Panc1 (cell line): ENCODE data around the gene BABAM2. TPM values are rescaled to one million over a fixed set of nuclear protein-coding genes. Genes with fewer than 3 reads are reported as not detected.

ENCODE experiments used
- ATAC-seq: fragments of 200-7000 bp; cut with Tn5 transposase; 2 replicates; pipeline ENCODE4 v1.9.1; 2020; ENCODE audit warnings: mild to moderate bottlenecking, moderate library complexity
- BruUV-seq: library from RNA; stranded (reverse); fragments of 400-500 nt; replicated peaks from 2 replicates; lab custom pipeline; 2021; lab: Mats Ljungman, UMichigan
- CTCF ChIA-PET: fragments of 300-600 bp; sonication (Branson Sonifier 250); formaldehyde crosslinking; loops from one replicate; lab custom pipeline; 2022; ENCODE audit warnings: antibody characterized with exemption; lab: Charles Lee
- POLR2A ChIA-PET: fragments of 300-600 bp; sonication (Branson Sonifier 250); formaldehyde crosslinking; loops from one replicate; lab custom pipeline; 2022; ENCODE audit warnings: antibody characterized with exemption; lab: Charles Lee
- DNase-seq: peaks from one replicate; pipeline ENCODE4 v3.0.0-alpha.2; 2010; ENCODE audit warnings: low read depth, low spot score
- H3K27ac ChIP-seq: 2 replicates; pipeline ENCODE4 v1.5.1; 2011; ENCODE audit warnings: mild to moderate bottlenecking, low read length, inconsistent platforms
- H3K27me3 ChIP-seq: fragments of 200-500 bp; sonication (Bioruptor generic); 2 replicates; pipeline ENCODE4 v1.6.0; 2014; ENCODE audit warnings: low read length, inconsistent platforms; ENCODE audit not compliant: control insufficient read depth, insufficient read depth
- H3K36me3 ChIP-seq: fragments of 200-500 bp; sonication (Bioruptor generic); 2 replicates; pipeline ENCODE4 v1.5.1; 2014; ENCODE audit warnings: inconsistent platforms, mild to moderate bottlenecking, low read length, moderate library complexity; ENCODE audit not compliant: control insufficient read depth, insufficient read depth
- H3K4me1 ChIP-seq: 2 replicates; pipeline ENCODE4 v1.5.1; 2011; ENCODE audit warnings: inconsistent platforms, mild to moderate bottlenecking, low read length, moderate library complexity; ENCODE audit not compliant: control insufficient read depth, insufficient read depth
- H3K4me3 ChIP-seq, 2 experiments: 2 replicates each; pipeline ENCODE4 v1.5.1; 2011 to 2012; ENCODE audit warnings: low read depth in 2 of 2, low read length in 2 of 2, mild to moderate bottlenecking in 2 of 2, inconsistent platforms in 1 of 2, moderate library complexity in 1 of 2
- H3K9me3 ChIP-seq: fragments of 200-500 bp; sonication (Bioruptor generic); 2 replicates; pipeline ENCODE4 v1.5.1; 2014; ENCODE audit warnings: low read depth, mild to moderate bottlenecking, inconsistent platforms, low read length, moderate library complexity; ENCODE audit not compliant: control insufficient read depth, insufficient read depth
- POLR2AphosphoS5 ChIP-seq: IDR thresholded peaks from 2 replicates; pipeline ENCODE4 v1.6.1; 2012; ENCODE audit warnings: mild to moderate bottlenecking, low read depth, low read length, moderate library complexity
- SIN3A ChIP-seq: IDR thresholded peaks from 2 replicates; pipeline ENCODE4 v1.6.1; 2012; ENCODE audit warnings: low read depth, mild to moderate bottlenecking, low read length, moderate library complexity, borderline replicate concordance; ENCODE audit not compliant: insufficient read depth
- TCF7L2 ChIP-seq: IDR thresholded peaks from 2 replicates; pipeline ENCODE4 v1.6.1; 2011; ENCODE audit warnings: mild to moderate bottlenecking, low read depth, low read length, inconsistent platforms
- in situ Hi-C: cut with HindIII; loops from 2 replicates; pipeline ENCODE4 v1.10.0; 2016; ENCODE audit warnings: low sequenced_read_pairs, low pct_unique_long_range_greater_than_20kb
- intact Hi-C: fragments of 100-400 bp; cut with micrococcal nuclease; formaldehyde crosslinking; loops from one replicate; pipeline ENCODE4 v1.10.0; 2022; ENCODE audit not compliant: unreplicated experiment
- total RNA-seq: library from RNA; stranded (reverse); gene quantifications from one replicate; pipeline ENCODE4 v1.2.1, GENCODE V29; 2021; ENCODE audit not compliant: unreplicated experiment
- TF ChIP-seq, protein P1 (sequence below), 2 experiments: IDR thresholded peaks; 2 replicates each; pipeline ENCODE4 v1.6.1; 2011 to 2012; ENCODE audit warnings: low read depth in 2 of 2, control low read depth in 1 of 2, low read length in 1 of 2, mild to moderate bottlenecking in 1 of 2, moderate library complexity in 1 of 2; ENCODE audit not compliant: insufficient read depth in 1 of 2
- TF ChIP-seq, protein P2 (sequence below): fragments of 450-650 bp; IDR thresholded peaks from 2 replicates; pipeline ENCODE4 v1.5.1; 2017; ENCODE audit warnings: mild to moderate bottlenecking

Gene BABAM2
- total RNA-seq, 1 experiment from 2014 or later, result 31.2 TPM

DNA sequence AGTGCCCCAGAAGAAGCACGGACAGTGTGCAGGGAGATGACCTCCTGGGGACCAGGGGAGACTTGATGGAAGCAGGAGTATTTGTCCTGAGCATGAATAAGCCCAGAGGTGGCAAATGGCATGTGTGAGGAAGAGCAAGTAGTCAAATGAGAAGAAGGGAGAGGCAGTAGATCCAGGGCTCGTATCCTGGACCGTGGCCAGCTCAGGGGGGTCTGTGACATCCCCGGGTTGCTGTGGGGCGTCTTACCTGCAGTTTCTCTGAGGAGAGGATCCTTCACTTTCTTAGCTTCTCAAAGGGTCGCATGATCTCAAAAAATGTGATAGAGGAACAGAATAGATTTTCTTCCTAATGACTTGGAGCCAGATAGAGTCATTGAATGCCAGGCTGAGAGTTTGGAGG lies 445.1 kb downstream of the BABAM2 start:
- intact Hi-C loops, result no loop called here
- no TSS peak for BruUV-seq
- CTCF ChIA-PET, result no interaction called here

DNA sequence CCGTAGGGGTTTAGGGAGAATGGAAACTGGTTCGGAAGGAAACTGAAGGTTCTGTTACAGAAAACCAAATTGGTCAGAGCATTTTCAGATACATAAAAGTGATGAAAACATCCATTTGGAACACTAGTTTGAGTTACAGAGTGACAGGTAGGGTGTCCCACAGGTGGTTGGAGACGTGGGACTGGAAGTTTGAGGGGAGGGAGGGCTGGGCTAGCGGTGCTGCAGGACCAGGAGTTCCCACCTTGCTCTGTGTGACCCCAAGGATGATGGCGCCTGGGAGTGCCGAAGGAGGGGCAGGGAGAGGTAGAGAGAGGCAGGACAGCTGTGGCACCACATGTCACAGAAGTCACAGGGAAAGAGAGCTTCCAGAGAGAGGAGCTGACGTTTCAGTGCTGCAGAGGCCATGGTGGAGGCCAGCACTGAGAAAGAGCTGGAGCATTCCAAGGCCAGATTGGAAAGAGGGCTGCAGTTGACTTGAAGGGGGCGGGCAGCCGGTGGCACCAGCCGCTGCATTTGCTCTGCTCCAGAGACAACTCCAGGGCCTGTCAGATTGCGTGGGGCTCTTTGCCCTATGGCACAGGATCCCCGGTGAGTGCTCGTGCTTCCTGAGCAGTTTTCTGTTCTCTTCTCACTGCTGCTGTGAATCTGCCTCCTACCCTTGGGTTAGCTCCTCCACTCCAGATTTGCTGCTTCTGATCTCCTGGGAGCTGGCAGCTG lies 445.9 kb downstream of the BABAM2 start:
- H3K27me3 ChIP-seq, result no peaks in the 10 kb centered on the region
- no peaks in the 10 kb centered on the region for H3K9me3 ChIP-seq
- ChIA-PET POLR2A (no interaction called here), CTCF (no interaction called here)
- ATAC-seq (no peak), DNase-seq (no peak)
- H3K36me3 ChIP-seq, result no peaks in the 10 kb centered on the region
- TF ChIP-seq, protein P1, sequence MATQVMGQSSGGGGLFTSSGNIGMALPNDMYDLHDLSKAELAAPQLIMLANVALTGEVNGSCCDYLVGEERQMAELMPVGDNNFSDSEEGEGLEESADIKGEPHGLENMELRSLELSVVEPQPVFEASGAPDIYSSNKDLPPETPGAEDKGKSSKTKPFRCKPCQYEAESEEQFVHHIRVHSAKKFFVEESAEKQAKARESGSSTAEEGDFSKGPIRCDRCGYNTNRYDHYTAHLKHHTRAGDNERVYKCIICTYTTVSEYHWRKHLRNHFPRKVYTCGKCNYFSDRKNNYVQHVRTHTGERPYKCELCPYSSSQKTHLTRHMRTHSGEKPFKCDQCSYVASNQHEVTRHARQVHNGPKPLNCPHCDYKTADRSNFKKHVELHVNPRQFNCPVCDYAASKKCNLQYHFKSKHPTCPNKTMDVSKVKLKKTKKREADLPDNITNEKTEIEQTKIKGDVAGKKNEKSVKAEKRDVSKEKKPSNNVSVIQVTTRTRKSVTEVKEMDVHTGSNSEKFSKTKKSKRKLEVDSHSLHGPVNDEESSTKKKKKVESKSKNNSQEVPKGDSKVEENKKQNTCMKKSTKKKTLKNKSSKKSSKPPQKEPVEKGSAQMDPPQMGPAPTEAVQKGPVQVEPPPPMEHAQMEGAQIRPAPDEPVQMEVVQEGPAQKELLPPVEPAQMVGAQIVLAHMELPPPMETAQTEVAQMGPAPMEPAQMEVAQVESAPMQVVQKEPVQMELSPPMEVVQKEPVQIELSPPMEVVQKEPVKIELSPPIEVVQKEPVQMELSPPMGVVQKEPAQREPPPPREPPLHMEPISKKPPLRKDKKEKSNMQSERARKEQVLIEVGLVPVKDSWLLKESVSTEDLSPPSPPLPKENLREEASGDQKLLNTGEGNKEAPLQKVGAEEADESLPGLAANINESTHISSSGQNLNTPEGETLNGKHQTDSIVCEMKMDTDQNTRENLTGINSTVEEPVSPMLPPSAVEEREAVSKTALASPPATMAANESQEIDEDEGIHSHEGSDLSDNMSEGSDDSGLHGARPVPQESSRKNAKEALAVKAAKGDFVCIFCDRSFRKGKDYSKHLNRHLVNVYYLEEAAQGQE (IDR thresholded peaks at IDR 0.05; ENCODE audit: insufficient read depth in 1 of 2, low read depth in 2 of 2, low read length in 1 of 2), result no peak
- no peak for TF ChIP-seq POLR2AphosphoS5
- TF ChIP-seq, protein P2, sequence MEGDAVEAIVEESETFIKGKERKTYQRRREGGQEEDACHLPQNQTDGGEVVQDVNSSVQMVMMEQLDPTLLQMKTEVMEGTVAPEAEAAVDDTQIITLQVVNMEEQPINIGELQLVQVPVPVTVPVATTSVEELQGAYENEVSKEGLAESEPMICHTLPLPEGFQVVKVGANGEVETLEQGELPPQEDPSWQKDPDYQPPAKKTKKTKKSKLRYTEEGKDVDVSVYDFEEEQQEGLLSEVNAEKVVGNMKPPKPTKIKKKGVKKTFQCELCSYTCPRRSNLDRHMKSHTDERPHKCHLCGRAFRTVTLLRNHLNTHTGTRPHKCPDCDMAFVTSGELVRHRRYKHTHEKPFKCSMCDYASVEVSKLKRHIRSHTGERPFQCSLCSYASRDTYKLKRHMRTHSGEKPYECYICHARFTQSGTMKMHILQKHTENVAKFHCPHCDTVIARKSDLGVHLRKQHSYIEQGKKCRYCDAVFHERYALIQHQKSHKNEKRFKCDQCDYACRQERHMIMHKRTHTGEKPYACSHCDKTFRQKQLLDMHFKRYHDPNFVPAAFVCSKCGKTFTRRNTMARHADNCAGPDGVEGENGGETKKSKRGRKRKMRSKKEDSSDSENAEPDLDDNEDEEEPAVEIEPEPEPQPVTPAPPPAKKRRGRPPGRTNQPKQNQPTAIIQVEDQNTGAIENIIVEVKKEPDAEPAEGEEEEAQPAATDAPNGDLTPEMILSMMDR, result no peak
- TF ChIP-seq SIN3A, result no peak
- TF ChIP-seq TCF7L2, result no peak
- in situ Hi-C loops, result no loop called here
- no peak overlapping the region for H3K4me3 ChIP-seq
- intact Hi-C loops, result no loop called here
- no TSS peak for BruUV-seq
- H3K27ac ChIP-seq, result no peak overlapping the region
- H3K4me1 ChIP-seq, result no peaks in the 10 kb centered on the region; the same call in 1 of the 2 replicates

More for the DNA sequence above, 445.1 kb downstream of the BABAM2 start:
- POLR2A ChIA-PET, result interaction anchor here (0.6 kb wide), 1 partner anchor 57 kb away, joined by 6 read pairs; the partner anchor contains the start of gene FOSL2
- Histone ChIP-seq H3K4me3 (no peak overlapping the region), H3K4me1 (no peaks in the 10 kb centered on the region), H3K36me3 (no peaks in the 10 kb centered on the region), H3K27me3 (no peaks in the 10 kb centered on the region), H3K9me3 (no peaks in the 10 kb centered on the region), H3K27ac (no peak overlapping the region)
- DNase-seq, result no peak
- ATAC-seq, result no peak
- TF ChIP-seq TCF7L2, result no peak
- TF ChIP-seq POLR2AphosphoS5, result no peak
- no peak for TF ChIP-seq SIN3A
- TF ChIP-seq, protein P1 (IDR thresholded peaks at IDR 0.05; ENCODE audit: insufficient read depth in 1 of 2, low read depth in 2 of 2, low read length in 1 of 2), result no peak
- TF ChIP-seq, protein P2, result no peak
- in situ Hi-C loops, result no loop called here
